ENCODE results near the gene ARL16. TPM values are rescaled to one million over a fixed set of nuclear protein-coding genes. Genes with fewer than 3 reads are reported as not detected.

The ARL16 gene
- total and polyA plus RNA-seq, 2 of the 4 experiments (the other 2 are of a cell fraction) = 51.1 to 77.9 TPM

GRCh38 chr17:81676906-81677305 lies 6.7 kb downstream of the ARL16 start:
- Histone ChIP-seq H3K9me1 (ENCODE audit: insufficient read depth, low read length) (no peaks in the 10 kb centered on the region), H3K36me3 (ENCODE audit: control insufficient read depth, insufficient read depth, low read length) (peaks cover 31% of the 10 kb centered on the region), H2BK20ac (ENCODE audit: low read depth, low read length) (no peak overlapping the region), H3K56ac (ENCODE audit: extremely low read depth, insufficient read depth, low read length) (no peak overlapping the region), H4K5ac (ENCODE audit: low read depth, low read length) (0 out of 2 replicates have a peak overlapping the region, but pooled peaks have one; percentile 18), H2BK120ac (ENCODE audit: low read depth, low read length) (no peak overlapping the region), H3K9ac (ENCODE audit: low read depth, low read length) (no peak overlapping the region), H2AK9ac (replicated peaks; ENCODE audit: low read depth, low read length, poor library complexity) (no peak overlapping the region), H4K91ac (ENCODE audit: insufficient read depth, low read depth, low read length) (no peak overlapping the region), H3K79me1 (ENCODE audit: low read depth in 1 of 2, low read length in 2 of 2) (peaks cover 15 to 63% of the 10 kb centered on the region in 2 experiments; a peak in 3 of 4 replicates), H2BK15ac (ENCODE audit: low read depth, low read length) (no peak overlapping the region), H3K27me3 (ENCODE audit: control insufficient read depth, insufficient read depth, low read length) (no peaks in the 10 kb centered on the region), H3K18ac (ENCODE audit: low read depth, low read length) (no peak overlapping the region), H3K9me3 (ENCODE audit: control insufficient read depth, insufficient read depth, low read length) (no peaks in the 10 kb centered on the region), H2AFZ (replicated peaks; ENCODE audit: low read length, poor library complexity) (no peak overlapping the region), H2BK5ac (ENCODE audit: low read depth, low read length, poor library complexity, severe bottlenecking) (no peak overlapping the region), H2AK5ac (ENCODE audit: low read depth, low read length) (no peak overlapping the region), H3K14ac (replicated peaks; ENCODE audit: low read depth, low read length) (no peak overlapping the region), H3K4me2 (ENCODE audit: low read depth, low read length) (no peak overlapping the region), H3K4ac (ENCODE audit: low read depth, low read length) (no peak overlapping the region), H3K4me3 (ENCODE audit: insufficient read depth, low read depth, low read length) (no peak overlapping the region), H3K23ac (ENCODE audit: low read depth, low read length) (no peak overlapping the region), H3K27ac (ENCODE audit: insufficient read depth, low read length) (no peak overlapping the region), H4K20me1 (ENCODE audit: insufficient read depth, low read length) (peaks cover 3% of the 10 kb centered on the region), H4K8ac (ENCODE audit: low read depth in 2 of 2, low read length in 2 of 2) (no peak overlapping the region), H3K4me1 (ENCODE audit: control insufficient read depth, insufficient read depth, low read length) (no peaks in the 10 kb centered on the region)
- in situ Hi-C loops (cut with MboI; ENCODE audit: low sequenced_read_pairs) = no loop called here
- intact Hi-C loops (cut with micrococcal nuclease) = no loop called here
- no TSS peak for BruUV-seq (replicated peaks)
- CTCF ChIA-PET = no interaction called here
- POLR2A ChIA-PET (ENCODE audit: unreplicated experiment) = no interaction called here
- DNase-seq (no peak), ATAC-seq (ENCODE audit: low read depth) (no peak)
- TF ChIP-seq POLR2A (IDR thresholded peaks at IDR 0.05; ENCODE audit: low read depth, low read length) (no peak), MAFK (IDR thresholded peaks at IDR 0.05; ENCODE audit: low read depth, low read length) (no peak), MXI1 (IDR thresholded peaks at IDR 0.05; ENCODE audit: borderline replicate concordance, low read depth, low read length) (no peak)
- dilution Hi-C loops (cut with HindIII; ENCODE audit: low sequenced_read_pairs, unreplicated experiment) = no loop called here
- 92% methylated on average over 14 of the region's 17 CpGs; no CpG with 5 or more reads in 1 of the 2 experiments for WGBS, 2 experiments (ENCODE audit: extremely low coverage in 2 of 2, insufficient read length in 1 of 2)

Measured in IMR-90 (cell line).